GM19035 (cell line): Measurements from ENCODE around the gene ATG5.
"Not testable (repeated sequence)": the region's sequence is repeated elsewhere in the genome, so short reads cannot be mapped to it uniquely, and the experiment has no call there.

Experiments
- ATAC-seq: cut with Tn5 transposase; IDR thresholded peaks from one replicate; pipeline ENCODE4 v1.9.1; 2021; ENCODE audit not compliant: unreplicated experiment

Gene ATG5

GRCh38 chr6:106259748-106260147, 65.8 kb downstream of the ATG5 start:
- ATAC-seq: not testable (repeated sequence)

- no peak for ATAC-seq
These were observed 66.8 kb downstream of the ATG5 start for GRCh38 chr6:106258726-106259125.

GRCh38 chr6:106257195-106257594, 68.4 kb downstream of the ATG5 start:
- no peak for ATAC-seq

- ATAC-seq: no peak
These were observed 69.2 kb downstream of the ATG5 start for GRCh38 chr6:106256201-106256968.

- no peak for ATAC-seq
These were observed 70.3 kb downstream of the ATG5 start for GRCh38 chr6:106255306-106255705.

- no peak for ATAC-seq
These were observed 70.9 kb downstream of the ATG5 start for GRCh38 chr6:106254636-106255035.

GRCh38 chr6:106253731-106254130, 71.8 kb downstream of the ATG5 start:
- ATAC-seq: no peak

GRCh38 chr6:106253172-106253571, 72.4 kb downstream of the ATG5 start:
- no peak for ATAC-seq

- ATAC-seq: no peak
These were observed 72.9 kb downstream of the ATG5 start for GRCh38 chr6:106252687-106253086.

- ATAC-seq: not testable (repeated sequence)
These were observed 73.9 kb downstream of the ATG5 start for GRCh38 chr6:106251531-106252255.

- no peak for ATAC-seq
These were observed 74.6 kb downstream of the ATG5 start for GRCh38 chr6:106250953-106251352.

GRCh38 chr6:106249658-106250057, 75.9 kb downstream of the ATG5 start:
- ATAC-seq: no peak

GRCh38 chr6:106247733-106248132, 77.8 kb downstream of the ATG5 start:
- ATAC-seq: peak; percentile 40

- peak; percentile 51 for ATAC-seq
These were observed 78.3 kb downstream of the ATG5 start for GRCh38 chr6:106247293-106247692.

GRCh38 chr6:106244931-106245330, 80.6 kb downstream of the ATG5 start:
- ATAC-seq: peak; percentile 60

GRCh38 chr6:106244521-106244920, 81.0 kb downstream of the ATG5 start:
- ATAC-seq: no peak

GRCh38 chr6:106243261-106243660, 82.3 kb downstream of the ATG5 start:
- no peak for ATAC-seq

- no peak for ATAC-seq
These were observed 84.1 kb downstream of the ATG5 start for GRCh38 chr6:106241498-106241897.

GRCh38 chr6:106237286-106237685, 88.3 kb downstream of the ATG5 start:
- no peak for ATAC-seq

- ATAC-seq: not testable (repeated sequence)
These were observed 95.6 kb downstream of the ATG5 start for GRCh38 chr6:106229876-106230445.

GRCh38 chr6:106227612-106228507, 97.7 kb downstream of the ATG5 start:
- ATAC-seq: no peak
